GM19025 (cell line): ENCODE data around the gene SVEP1.
"Not testable (repeated sequence)": the region's sequence is repeated elsewhere in the genome, so short reads cannot be mapped to it uniquely, and the experiment has no call there.

Source experiments
- ATAC-seq: cut with Tn5 transposase; IDR thresholded peaks from one replicate; pipeline ENCODE4 v1.9.1; 2021; ENCODE audit warnings: mild to moderate bottlenecking, low read depth, moderate library complexity; ENCODE audit not compliant: unreplicated experiment

SVEP1 gene

DNA sequence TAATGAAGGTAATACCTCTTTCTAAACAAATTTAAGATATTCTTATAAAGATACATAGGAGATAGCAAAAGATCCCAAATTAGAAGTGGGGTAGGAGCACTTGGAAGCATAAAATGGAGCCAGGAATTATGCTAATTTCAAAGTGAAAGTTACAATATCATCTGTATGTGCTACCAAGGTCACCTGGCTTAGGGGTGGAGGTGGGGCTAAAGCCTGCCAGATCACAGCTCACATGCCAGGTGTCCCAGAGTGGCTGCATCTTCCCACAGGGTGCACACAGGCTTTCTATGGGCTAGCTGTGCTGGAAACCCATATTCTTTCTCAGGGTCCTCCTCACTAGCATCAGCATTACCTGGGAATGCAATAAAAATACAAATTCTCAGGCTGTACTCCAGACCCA, 123.7 kb downstream of the SVEP1 start:
- no peak for ATAC-seq

- no peak for ATAC-seq
These were observed 127.2 kb downstream of the SVEP1 start for GRCh38 chr9:110452227-110452801.

GRCh38 chr9:110451726-110452125, 127.8 kb downstream of the SVEP1 start:
- no peak for ATAC-seq

DNA sequence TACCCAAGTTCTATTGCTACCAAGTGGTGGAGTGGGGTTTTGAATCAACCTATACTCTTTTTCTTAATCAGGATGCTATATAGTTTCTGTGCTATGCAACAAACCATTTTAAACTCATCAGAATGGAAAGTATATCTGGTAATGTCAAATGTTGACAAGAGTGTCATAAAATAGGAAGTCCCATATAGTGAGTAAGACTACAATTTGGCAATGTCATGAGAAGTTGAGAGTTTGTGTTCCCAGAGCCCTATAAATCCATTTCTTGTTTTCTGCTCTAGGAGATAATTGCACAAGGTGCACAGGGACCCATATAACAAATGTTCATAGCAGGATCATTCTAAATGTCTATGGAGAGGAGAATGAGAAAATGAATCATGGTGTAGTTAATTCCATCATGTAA, 132.1 kb downstream of the SVEP1 start:
- no peak for ATAC-seq

DNA sequence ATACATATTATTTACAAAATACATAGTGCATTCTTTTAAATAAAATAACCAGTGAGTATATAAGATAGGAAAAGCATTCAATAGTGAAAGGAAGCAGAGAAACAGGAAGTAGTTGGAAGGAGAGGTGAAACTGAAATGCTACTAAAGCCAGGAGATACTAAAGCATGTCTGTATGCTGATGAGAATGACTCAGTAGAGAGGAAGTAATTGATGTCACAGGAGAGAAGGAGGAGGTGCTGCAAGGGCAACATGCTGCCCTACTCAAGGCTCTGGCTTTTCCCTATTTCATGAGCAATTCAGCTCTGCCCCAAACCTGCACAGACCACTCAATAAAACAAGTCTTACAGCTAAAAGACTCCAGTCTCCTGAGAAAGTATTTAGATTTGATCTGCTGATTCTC, 133.4 kb downstream of the SVEP1 start:
- ATAC-seq = no peak

GRCh38 chr9:110444911-110445310, 134.6 kb downstream of the SVEP1 start:
- no peak for ATAC-seq

GRCh38 chr9:110443866-110444220, 135.7 kb downstream of the SVEP1 start:
- no peak for ATAC-seq

- no peak for ATAC-seq
These were observed 136.2 kb downstream of the SVEP1 start for GRCh38 chr9:110443146-110443865.

DNA sequence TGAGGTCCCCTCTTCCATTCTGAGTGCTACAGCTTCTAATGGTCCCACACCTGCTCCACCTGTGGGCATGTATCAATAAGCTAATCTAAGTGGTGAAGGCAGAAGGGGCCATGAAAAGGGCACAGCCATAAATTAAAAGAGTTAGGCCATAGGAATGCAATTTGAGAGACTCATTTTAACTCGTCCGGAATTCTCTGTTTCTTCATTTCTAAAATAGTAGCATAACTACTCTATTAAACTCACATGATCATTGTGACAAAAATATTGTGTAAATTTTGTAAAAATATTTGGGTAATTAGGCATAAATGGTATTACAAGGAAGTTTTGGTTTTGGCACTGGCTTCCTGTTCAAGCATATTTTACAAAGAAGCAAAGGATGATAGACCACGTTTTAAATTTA, 138.7 kb downstream of the SVEP1 start:
- ATAC-seq = no peak

DNA sequence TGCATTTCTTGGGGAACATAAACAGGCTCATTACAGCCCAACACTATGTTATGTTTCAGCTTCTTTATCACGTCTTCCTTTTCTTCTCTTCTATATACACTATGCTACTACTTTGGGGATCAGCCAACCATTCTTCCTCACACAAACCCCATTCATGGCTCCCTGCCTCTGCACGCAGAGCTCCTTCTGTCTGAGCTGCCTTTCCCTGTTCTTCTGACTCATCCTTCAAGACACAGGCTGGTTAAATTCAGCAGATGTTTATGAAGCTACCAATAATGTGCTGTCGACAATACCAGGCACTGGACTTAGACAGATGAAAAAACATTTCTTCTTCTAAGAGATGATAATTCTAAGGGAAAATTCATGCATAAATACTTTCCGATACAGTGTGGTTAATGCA, 139.4 kb downstream of the SVEP1 start:
- ATAC-seq = no peak

DNA sequence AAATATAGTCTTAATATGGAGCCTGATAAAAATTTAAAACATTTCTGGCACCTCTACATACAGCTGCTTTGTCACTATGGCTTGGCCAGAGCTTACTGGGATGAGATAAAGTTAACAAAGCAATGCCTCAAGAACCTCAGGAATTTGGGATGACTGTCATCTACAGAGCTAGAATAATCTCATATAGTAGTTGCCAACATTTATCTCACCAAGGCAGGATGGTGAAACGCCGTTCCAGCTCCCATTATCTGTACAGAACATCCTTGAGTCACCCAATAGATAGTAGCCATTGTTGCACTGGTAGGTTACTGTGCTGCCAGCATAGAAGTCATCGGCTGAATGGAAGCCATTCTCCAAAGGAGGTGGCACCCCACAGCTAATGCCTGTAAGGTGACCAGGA, 147.3 kb downstream of the SVEP1 start:
- no peak for ATAC-seq

GRCh38 chr9:110429453-110429852, 150.1 kb downstream of the SVEP1 start:
- no peak for ATAC-seq

GRCh38 chr9:110427497-110428104, 151.9 kb downstream of the SVEP1 start:
- no peak for ATAC-seq

DNA sequence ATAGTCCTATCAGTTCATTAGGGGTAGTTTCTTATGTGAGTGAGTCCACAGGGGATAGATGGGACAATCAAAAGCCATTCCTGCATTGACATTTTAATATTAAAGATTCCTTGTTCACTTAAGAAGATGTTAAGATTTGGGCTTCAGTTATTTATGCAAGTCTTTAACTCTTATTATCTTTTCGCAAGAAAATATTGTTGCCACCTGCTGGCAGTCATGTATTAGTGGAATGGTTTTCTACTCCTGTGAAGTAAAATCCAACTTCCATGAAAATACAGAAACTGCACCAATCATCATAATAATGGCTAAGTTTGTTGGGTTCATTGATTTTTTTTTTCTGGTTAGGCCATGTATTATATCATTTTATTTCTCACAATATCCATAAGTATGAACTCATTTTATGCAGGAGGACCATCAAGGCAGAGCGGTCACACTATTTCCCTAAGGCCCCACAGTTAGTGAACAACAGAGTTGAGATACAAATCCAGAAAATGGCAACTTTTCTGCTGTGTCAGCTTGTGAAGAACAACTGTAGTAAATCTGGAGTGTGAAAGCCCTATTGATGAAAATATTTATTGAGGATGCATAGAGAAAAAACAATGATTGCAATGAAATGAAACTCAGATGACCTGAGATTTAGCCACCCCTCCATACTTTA, 153.4 kb downstream of the SVEP1 start:
- no peak for ATAC-seq

GRCh38 chr9:110414471-110414870, 165.1 kb downstream of the SVEP1 start:
- no peak for ATAC-seq

DNA sequence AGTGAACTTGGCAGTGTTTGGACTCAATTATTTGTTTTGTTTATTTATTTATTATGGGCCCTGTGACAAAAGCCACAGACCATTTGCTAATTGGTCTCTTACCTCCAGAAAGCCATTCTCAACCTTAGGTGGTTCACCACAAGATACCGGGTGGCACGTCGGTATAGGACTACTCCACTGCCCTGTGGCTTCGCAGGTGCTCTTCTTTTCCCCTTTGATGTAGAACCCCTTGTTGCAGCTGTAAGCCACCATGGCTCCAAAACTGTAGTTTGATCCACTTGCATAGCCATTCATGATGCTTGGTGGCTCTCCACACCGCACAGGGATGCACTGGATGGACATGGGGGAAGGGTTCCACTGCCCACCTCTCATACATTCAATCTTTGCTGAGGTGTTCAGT, 168.6 kb downstream of the SVEP1 start:
- ATAC-seq = no peak

GRCh38 chr9:110408598-110408997, 170.9 kb downstream of the SVEP1 start:
- no peak for ATAC-seq

DNA sequence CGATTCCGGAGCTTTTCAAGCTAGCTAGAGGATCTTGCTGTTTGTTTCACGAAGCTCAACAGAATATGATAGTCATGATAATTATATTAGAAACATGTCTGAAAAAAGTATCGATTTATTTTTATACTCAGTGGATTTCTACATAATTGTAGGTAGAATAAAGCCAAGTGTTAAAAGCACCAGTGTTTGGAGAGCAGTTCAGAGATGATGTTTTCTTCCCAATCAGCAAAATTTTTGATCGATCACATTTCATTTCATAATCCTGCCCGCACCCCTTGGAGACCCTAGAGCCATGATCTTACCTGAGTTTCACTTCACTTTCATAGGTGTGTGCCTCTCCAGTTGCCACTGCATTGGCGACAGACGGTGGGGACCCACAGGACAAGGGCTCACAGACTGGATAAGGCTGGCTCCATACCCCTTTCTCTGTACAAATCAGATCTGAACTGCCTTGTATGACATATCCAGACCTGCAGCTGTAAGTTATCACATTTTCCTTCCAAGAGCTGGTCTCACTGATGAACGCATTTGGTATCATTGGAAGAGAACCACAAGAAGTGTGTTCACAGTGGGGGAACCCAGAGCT, 173.6 kb downstream of the SVEP1 start:
- ATAC-seq = no peak

DNA sequence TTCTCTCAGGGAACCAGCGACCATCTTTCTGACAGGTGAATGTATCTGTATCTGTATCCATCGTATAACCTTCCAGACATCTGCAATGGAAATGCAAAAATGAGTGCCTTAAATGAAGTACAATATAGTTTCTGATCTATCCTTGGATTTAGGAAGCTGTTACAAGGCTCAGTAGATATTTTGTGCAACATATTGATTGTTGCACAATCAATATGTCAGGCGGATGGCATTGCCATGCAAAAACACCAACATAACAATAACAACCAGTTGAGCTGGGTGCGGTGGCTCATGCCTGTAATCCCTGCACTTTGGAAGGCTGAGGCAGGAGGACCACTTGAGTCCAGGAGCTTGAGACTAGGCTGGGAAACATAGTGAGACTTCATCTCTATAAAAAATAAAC, 175.1 kb downstream of the SVEP1 start:
- ATAC-seq = no peak

DNA sequence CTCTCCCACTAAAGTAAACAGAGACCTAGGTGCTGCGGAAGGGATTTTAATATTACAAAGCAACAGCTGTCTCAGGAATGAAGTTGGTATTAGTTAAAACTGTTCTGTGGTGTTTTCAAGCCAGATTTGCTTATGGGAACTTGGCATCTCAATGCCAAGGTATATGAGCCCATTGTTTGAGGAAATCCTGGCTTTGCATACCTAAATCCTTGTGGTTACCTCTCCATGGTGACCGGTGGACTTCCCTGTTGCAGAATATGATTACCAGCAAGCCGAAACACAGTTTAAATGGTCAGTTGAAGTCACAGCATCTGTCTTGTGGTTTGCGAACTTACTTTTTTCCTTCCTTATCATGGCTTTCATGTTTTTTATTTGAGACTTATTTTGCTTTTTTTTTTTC, 179.6 kb downstream of the SVEP1 start:
- no peak for ATAC-seq

DNA sequence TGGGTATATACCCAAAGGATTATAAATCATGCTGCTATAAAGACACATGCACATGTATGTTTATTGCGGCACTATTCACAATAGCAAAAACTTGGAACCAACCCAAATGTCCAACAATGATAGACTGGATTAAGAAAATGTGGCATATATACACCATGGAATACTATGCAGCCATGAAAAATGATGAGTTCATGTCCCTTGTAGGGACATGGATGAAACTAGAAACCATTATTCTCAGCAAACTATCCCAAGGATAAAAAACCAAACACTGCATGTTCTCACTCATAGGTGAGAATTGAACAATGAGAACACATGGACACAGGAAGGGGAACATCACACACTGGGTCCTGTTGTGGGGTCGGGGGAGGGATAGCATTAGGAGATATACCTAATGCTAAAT, 180.5 kb downstream of the SVEP1 start:
- not testable (repeated sequence) for ATAC-seq
